NCI-H524 (cell line): ENCODE data around the gene PML.
A peak's percentile ranks its signal among the peaks of the same experiment; 100 is the strongest.

Experiments
- DNase-seq, 2 experiments: peaks; one replicate each; lab custom pipeline; 2025; lab: John Stamatoyannopoulos, UW

PML gene

GRCh38 chr15:74038707-74039655, 44.5 kb downstream of the PML start:
- DNase-seq: peak in 1 of 2 experiments; percentile 83

DNA sequence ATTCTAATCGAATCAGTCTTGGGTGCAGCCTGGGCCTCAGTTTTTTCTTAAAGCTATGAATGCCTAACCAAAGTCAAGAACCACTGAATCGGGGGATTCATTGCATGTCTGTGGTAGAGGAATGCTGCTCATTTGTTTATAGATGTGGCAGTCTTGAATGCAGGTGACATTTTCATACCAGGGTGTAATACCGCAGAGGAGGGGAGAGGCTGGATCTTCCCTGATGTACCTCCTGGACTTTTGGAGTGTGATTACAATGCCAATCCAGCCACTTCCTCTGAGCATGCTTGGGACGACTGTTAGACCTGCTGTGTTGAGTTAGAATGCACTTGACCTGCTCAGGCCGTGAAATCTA, 45.1 kb downstream of the PML start:
- DNase-seq: no peak

GRCh38 chr15:74040109-74040850, 45.8 kb downstream of the PML start:
- no peak for DNase-seq

GRCh38 chr15:74041311-74041756, 46.8 kb downstream of the PML start:
- DNase-seq: no peak

GRCh38 chr15:74041777-74042435, 47.4 kb downstream of the PML start:
- peak in 1 of 2 experiments; percentile 33 for DNase-seq

DNA sequence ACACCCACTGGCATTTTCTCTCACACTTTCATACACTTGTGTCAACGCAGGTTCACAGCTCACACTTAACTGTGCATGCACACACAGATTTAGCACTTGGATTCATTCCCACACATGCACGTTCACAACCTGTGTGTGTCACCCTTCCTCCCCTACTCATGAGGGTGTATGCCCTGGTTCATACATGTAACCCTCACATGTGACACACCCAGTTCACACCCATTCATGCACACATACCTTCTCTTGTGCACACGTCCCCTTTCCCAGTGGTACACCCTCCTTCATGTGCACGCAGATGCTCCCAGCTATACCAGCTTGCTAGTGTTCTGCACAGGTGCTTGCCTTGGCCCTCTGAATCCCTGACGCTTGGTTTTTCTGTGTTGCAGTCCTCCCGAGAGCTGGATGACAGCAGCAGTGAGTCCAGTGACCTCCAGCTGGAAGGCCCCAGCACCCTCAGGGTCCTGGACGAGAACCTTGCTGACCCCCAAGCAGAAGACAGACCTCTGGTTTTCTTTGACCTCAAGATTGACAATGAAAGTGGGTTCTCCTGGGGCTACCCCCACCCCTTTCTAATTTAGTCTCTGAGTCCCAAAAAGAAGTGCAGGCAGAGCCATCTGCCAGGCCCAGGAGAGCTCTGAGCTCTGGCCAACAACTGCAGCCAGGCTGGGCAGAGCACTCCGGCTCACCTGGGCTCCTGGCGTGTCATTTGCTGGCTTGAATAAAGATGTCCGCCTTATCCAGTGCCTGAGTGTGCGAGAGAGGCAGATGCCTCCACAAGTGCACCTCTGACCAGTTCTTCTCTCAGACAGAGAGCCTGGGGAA, 48.3 kb downstream of the PML start:
- DNase-seq: no peak

DNA sequence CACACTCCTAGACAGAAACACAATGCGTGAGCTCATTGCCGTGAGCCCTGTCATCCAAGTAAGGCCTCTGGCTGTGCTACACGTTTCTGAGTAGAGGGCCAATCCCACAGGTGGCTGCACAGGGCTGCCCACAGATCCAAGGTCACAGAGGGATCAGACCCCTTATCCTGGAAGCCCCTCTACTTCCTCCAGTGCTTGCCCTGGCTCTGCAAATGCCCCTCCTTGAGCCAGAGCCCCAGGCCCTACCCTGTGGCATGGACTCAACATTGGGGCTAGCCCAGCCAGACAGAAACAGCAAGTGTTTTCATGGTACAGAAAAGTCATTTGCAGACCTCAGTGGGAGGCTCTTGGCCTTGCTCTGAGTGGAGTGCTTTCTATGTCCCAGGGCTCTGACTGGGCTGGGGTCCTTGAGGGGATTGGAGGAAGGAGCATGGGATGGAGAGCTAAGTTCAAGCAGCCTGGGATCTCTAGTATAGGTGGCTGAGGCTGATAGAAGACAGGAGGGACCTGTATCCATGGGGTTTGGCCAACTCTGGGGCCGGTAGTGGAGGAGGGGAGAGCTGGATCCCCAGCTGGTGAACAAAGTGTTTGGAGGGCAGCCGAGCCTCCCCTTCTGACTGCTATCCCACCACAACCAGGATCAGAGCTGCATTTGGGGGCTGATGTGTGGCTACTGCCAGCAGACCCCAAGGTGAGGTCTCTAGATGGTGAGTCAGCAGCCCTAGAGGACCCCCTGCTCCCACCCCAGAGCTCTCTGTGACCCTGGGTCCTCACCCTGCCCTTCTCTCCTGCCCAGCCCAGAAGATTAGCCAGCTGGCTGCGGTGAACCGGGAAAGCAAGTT, 49.1 kb downstream of the PML start:
- DNase-seq: no peak

- DNase-seq: no peak
Observed at GRCh38 chr15:74044267-74045110, 50.0 kb downstream of the PML start.

DNA sequence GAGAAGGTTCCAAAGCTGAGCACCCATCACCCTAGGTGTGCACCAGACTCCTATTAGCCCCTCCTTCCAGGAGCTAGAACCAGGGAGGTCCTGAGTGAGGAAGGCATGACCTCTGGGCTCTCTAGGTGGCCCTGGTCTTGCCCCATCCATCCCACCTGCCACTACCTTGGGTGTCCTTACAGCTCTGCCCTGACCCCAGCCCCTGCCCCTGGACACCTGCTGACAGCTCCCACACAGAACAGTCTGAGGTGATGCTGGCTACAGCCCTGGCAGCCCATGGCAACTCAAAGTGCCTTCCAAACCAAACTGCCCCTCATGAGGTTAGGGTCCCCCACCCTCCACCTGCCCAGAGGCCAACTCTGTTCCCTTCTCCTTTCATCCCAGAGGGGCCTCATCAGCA, 50.7 kb downstream of the PML start:
- DNase-seq: no peak

DNA sequence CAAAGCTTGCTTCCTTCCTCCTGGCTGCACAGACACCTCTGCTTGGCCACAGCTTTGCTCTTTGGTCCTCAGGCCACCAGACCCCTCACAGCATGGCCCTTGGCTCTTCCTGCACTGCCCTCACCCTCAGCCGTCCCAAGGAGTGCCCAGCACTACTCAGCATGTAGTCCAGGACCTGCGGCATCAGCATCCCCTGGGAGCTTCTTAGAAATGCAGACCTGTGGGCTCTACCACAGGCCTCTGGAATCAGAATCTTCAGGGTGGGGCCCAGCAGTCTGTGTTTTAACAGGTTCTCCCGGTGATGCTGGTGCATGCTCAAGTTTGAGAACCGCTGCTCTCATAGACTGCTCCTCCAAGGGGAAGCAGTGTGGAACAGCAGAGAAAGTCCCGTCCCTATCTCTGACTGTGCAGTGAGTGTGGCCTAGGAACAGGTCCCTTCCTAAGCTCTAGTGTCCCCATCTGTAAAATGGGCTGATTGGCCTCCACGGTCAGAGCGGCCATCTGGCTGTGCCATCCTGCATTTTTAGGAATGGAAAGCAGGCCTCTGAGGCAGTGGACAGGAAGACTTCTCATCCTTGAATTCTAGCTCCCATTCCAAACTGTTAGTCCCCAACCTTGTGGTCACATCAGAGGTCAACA, 51.2 kb downstream of the PML start:
- no peak for DNase-seq

DNA sequence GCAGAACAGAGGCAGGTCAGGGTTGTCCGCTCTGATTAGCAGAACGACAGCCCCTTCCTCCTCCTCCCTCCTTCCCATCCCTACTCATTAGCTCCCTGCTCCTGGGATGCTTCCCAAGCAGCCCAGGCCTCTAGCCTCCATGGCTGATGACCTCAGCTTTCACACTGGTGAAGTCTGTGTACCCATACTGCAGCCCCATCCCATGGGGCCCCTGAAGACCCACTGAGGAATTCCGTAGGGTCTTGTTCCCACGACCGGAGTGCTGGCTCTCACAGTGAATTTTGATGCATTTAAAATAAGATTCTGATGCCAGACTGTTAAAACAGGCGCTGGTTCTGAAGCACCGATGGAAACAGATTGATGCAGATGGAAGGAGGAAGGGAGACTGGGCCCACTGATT, 51.8 kb downstream of the PML start:
- no peak for DNase-seq

GRCh38 chr15:74050127-74050526, 55.6 kb downstream of the PML start:
- peak; percentile 86 to 87 for DNase-seq

DNA sequence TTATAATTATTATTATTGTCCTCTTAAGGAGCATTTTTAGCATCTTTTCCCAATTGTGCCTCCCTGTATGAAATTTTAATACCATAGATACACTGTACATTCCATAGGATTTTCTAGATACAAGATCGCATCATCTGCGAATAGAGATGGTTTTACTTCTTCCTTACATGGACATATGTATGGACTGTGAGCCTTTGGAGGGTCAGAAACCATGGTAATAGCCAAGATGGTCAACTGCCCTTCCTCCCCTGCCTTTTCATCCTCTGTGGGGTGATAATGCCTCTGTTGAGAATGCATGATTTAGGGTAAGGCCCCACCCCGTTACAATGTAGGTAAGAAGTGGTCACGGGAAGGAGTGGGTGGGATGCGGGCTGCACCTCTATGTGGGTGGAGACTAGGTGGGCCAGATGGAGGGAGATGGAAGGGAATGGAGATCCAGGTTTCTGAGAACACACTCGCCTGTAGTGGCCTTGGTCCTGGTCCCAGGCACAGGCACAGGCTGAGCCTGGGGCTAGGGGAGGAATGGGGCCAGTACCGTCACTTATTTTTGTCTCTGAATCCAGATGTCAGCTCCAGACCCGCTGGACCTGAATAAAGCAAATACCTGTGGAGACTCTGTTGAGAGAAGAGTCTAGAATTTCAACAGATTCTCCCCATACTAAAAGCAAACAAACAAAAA, 56.2 kb downstream of the PML start:
- no peak for DNase-seq

GRCh38 chr15:74052271-74053260, 58.0 kb downstream of the PML start:
- peak in 1 of 2 experiments; percentile 26 for DNase-seq

GRCh38 chr15:74053517-74053916, 59.0 kb downstream of the PML start:
- DNase-seq: no peak

DNA sequence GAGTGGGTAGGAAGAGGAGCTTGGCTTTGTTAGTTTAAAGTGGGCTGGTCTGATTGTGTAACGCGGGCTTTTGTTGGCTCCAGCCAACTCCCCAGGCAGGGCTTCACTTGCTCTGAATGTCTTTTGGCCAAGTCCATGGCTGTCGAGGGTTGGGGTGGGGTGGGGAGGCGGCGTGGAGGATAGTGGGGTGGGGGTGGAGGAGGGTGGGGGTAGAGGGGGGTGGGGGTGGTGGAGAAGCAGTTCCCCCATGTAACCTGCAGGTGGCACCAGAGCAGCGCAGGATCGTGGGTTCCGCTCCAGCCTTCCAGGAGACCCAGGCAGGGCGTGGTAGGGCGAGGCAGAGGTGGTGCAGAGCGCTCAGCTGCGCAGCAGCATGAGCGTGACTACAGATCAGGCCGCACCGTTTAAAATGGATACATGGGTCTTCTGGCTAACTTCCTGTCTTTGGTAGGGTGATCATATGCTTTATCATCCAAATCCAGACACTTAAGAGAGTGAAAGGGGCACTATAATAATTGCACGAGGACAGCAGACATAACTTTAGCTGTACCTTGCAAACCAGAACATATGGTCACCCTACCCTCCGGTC, 59.5 kb downstream of the PML start:
- peak; percentile 32 to 78 for DNase-seq

DNA sequence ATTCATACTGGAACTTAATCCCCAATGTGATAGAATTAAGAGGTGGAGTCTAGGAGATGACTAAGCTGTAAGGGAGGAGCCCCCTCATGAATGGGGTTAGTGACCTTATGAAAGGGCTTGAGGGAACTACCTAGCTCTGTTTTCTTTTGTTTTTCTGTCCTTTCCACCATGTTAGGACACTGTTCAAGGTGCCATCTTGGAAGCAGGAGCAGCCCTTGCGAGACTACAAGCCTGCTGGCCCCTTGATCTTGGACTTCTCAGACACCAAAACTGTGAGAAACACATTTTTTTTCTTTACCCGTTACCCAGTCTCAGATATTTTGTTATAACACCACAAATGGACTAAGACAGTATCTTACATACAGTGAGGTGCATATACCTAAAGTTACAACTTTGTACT, 61.3 kb downstream of the PML start:
- DNase-seq: no peak
